BLaER1 treated with 17β-estradiol and CSF1 and Interleukin-3, amounts not matched to agents 10 nM and 100 nM (cell line): ENCODE measurements around the gene GALR2.

Experiments
- H3K27ac ChIP-seq, 11 experiments: shearing (Covaris generic); formaldehyde crosslinking; 2 replicates each; pipeline ENCODE4 v1.8.1; 2022
- H3K27me3 ChIP-seq, 11 experiments: shearing (Covaris generic); formaldehyde crosslinking; 2 replicates each; pipeline ENCODE4 v1.8.1; 2022
- H3K36me3 ChIP-seq, 11 experiments: shearing (Covaris generic); formaldehyde crosslinking; 2 replicates each; pipeline ENCODE4 v1.8.1; 2022
- H3K4me1 ChIP-seq, 10 experiments: shearing (Covaris generic); formaldehyde crosslinking; 2 replicates each; pipeline ENCODE4 v1.8.1; 2022
- H3K4me2 ChIP-seq, 11 experiments: shearing (Covaris generic); formaldehyde crosslinking; 2 replicates each; pipeline ENCODE4 v1.8.1; 2022
- H3K4me3 ChIP-seq, 10 experiments: shearing (Covaris generic); formaldehyde crosslinking; 2 replicates each; pipeline ENCODE4 v1.8.1; 2022
- H3K9ac ChIP-seq, 11 experiments: shearing (Covaris generic); formaldehyde crosslinking; 2 replicates each; pipeline ENCODE4 v1.8.1; 2022
- H3K9me3 ChIP-seq, 11 experiments: shearing (Covaris generic); formaldehyde crosslinking; replicated peaks in 1 of 11; 2 replicates each; pipeline ENCODE4 v1.8.1; 2022
- H4K20me1 ChIP-seq, 11 experiments: shearing (Covaris generic); formaldehyde crosslinking; 2 replicates each; pipeline ENCODE4 v1.8.1; 2022
- Cebpa-rat ChIP-seq, 11 experiments: shearing (Covaris generic); IDR thresholded peaks; 2 replicates each; pipeline ENCODE4 v1.8.1; 2022

The GALR2 gene

DNA sequence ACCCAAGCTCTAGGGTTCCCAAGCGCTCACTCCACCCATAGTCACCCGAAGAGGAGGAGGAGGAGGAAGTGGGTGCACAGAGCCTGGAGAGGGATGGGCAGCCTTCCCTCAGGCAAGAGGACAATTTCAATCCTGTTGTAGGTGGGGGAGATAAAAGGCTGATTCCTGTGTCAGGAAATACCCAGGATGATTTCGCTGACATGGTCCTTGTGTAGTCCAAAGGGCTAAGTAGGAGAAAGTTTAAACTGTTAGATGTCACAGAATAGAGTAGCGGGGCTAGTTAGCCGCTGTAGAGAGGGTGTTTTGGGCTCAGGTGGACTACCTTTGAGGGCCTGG lies 30.3 kb downstream of the GALR2 start:
- no peak overlapping the region for H3K4me3 ChIP-seq
- no peaks in the 10 kb centered on the region for H3K9me3 ChIP-seq
- peaks cover 29 to 51% (median 43%) of the 10 kb centered on the region in 10 experiments for H3K4me1 ChIP-seq
- TF ChIP-seq Cebpa-rat (IDR thresholded peaks at IDR 0.05): no peak
- H3K27me3 ChIP-seq: no peaks in the 10 kb centered on the region
- H3K27ac ChIP-seq: no peak overlapping the region; a peak in 1 of 22 replicates
- H4K20me1 ChIP-seq: no peaks in the 10 kb centered on the region
- H3K36me3 ChIP-seq: peaks cover 21 to 28% (median 24%) of the 10 kb centered on the region in 11 experiments
- no peak overlapping the region for H3K9ac ChIP-seq
- peak overlapping the region in 6 of 11 experiments; percentile 88 to 96 (median 90); a peak in 9 of 22 replicates for H3K4me2 ChIP-seq

DNA sequence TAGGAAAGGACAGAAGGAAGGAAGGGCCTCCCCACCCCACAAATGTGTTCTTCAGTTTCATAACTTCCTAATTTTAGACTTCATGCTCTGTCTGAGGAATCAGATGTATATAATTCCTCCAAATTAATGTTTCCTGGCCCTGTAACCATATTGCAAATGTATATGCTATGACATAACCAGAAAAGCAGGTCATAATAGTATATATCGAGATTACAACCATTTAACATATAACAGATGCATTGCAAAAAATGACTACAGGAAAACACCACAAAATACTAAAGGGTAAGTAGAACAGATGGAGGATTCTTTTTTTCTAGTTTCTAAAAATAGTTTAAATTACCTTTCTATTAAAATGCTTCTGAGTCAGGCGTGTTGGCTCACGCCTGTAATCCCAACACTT lies 32.1 kb downstream of the GALR2 start:
- H3K4me2 ChIP-seq: peak overlapping the region; percentile 6 to 63 (median 39); a peak in 16 of 22 replicates
- H3K4me3 ChIP-seq: no peak overlapping the region

DNA sequence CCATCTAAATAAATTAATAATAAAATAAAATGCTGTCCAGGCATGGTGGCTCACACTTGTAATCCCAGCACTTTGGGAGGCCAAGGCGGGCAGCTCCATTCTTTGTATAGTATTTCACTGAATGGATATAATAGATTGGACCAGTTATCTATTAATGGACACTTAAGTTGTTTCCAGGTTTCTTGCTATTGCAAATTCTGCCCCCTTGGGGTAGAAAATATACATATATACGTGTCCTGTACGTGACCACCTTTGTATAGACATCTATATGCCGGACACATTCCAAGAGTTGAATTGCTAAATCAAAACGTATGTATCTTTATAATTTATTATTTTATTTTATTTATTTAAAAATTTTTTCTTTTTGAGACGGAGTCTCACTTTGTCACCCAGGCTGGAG lies 32.9 kb downstream of the GALR2 start:
- Histone ChIP-seq H3K36me3 (0 out of 22 replicates have a peak, but pooled peaks cover 0 to 1% (median 0%) of the 10 kb centered on the region in 11 experiments), H3K27me3 (no peaks in the 10 kb centered on the region), H3K4me1 (peaks cover 22 to 36% (median 30%) of the 10 kb centered on the region in 10 experiments), H3K9me3 (0 out of 22 replicates have a peak, but pooled peaks cover 0 to under 1% (median 0%) of the 10 kb centered on the region in 11 experiments), H3K4me3 (no peak overlapping the region), H3K9ac (no peak overlapping the region), H4K20me1 (no peaks in the 10 kb centered on the region), H3K4me2 (peak overlapping the region in 1 of 11 experiments; percentile 39; a peak in 1 of 22 replicates), H3K27ac (no peak overlapping the region)
- TF ChIP-seq Cebpa-rat (IDR thresholded peaks at IDR 0.05): no peak

More for the DNA sequence above, 32.1 kb downstream of the GALR2 start:
- no peak overlapping the region for H3K9ac ChIP-seq
- H4K20me1 ChIP-seq: no peaks in the 10 kb centered on the region
- no peaks in the 10 kb centered on the region for H3K27me3 ChIP-seq
- no peak overlapping the region for H3K27ac ChIP-seq
- peaks cover 2 to 10% (median 6%) of the 10 kb centered on the region in 11 experiments for H3K36me3 ChIP-seq
- no peaks in the 10 kb centered on the region for H3K9me3 ChIP-seq
- no peak for TF ChIP-seq Cebpa-rat (IDR thresholded peaks at IDR 0.05)
- peaks cover 29 to 44% (median 38%) of the 10 kb centered on the region in 10 experiments for H3K4me1 ChIP-seq

DNA sequence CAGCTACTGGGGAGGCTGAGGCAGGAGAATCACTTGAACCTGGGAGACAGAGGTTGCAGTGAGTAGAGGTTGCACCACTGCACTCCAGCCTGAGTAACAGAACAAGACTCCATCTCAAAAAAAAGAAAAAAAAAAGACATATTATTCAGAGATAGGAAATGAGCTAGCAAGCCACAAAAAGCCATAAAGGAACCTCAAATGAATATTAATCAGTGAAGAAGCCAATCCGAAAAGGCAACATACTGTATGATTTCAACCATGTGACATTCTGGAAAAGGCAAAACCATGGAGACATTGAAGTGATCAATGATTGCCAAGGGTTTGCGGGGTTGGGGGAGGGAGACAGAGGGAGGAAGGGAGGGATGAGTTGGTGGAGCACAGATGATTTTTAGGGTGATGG lies 37.4 kb downstream of the GALR2 start:
- Histone ChIP-seq H3K4me2 (no peak overlapping the region), H3K4me3 (no peak overlapping the region), H3K27me3 (no peaks in the 10 kb centered on the region), H3K4me1 (peaks cover 0 to 5% (median 4%) of the 10 kb centered on the region in 10 experiments; a peak in 14 of 20 replicates), H4K20me1 (no peaks in the 10 kb centered on the region), H3K36me3 (no peaks in the 10 kb centered on the region), H3K27ac (no peak overlapping the region), H3K9ac (no peak overlapping the region), H3K9me3 (peaks cover 0 to 12% (median 8%) of the 10 kb centered on the region in 11 experiments; a peak in 15 of 22 replicates)
- TF ChIP-seq Cebpa-rat (IDR thresholded peaks at IDR 0.05): no peak

DNA sequence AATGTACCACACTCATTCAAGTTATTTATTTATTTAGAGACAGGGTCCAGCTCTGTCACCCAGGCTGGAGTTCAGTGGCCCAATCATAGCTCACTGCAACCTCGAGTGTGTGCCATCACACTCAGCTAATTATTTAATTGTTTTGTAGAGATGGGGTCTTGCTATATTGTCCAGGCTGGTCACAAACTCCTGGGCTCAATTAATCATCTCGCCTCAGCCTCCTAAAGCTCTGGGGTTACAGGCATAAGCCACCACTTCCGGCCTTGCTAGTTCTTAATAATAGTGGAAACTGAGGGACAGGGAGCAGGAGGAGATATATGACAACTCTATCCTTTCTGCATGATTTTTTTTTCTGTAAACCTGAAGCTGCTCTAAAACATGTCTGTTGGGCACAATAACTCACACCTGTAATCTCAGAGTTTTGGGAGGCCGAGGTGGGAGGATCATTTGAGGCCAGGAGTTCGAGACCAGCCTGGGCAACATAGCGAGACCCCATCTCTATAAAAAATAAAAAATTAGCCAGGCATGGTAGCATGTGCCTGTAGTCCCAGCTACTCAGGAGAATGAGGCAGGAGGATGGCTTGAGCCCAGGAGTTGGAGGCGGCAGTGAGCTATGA lies 40.7 kb downstream of the GALR2 start:
- Histone ChIP-seq H3K9me3 (peaks cover 0 to 12% (median 8%) of the 10 kb centered on the region in 11 experiments; a peak in 15 of 22 replicates), H3K36me3 (no peaks in the 10 kb centered on the region), H4K20me1 (no peaks in the 10 kb centered on the region), H3K27me3 (no peaks in the 10 kb centered on the region), H3K4me2 (no peak overlapping the region), H3K4me3 (no peak overlapping the region), H3K9ac (no peak overlapping the region), H3K4me1 (peaks cover 0 to 14% (median 11%) of the 10 kb centered on the region in 10 experiments; a peak in 15 of 20 replicates), H3K27ac (no peak overlapping the region)
- TF ChIP-seq Cebpa-rat (IDR thresholded peaks at IDR 0.05): no peak

DNA sequence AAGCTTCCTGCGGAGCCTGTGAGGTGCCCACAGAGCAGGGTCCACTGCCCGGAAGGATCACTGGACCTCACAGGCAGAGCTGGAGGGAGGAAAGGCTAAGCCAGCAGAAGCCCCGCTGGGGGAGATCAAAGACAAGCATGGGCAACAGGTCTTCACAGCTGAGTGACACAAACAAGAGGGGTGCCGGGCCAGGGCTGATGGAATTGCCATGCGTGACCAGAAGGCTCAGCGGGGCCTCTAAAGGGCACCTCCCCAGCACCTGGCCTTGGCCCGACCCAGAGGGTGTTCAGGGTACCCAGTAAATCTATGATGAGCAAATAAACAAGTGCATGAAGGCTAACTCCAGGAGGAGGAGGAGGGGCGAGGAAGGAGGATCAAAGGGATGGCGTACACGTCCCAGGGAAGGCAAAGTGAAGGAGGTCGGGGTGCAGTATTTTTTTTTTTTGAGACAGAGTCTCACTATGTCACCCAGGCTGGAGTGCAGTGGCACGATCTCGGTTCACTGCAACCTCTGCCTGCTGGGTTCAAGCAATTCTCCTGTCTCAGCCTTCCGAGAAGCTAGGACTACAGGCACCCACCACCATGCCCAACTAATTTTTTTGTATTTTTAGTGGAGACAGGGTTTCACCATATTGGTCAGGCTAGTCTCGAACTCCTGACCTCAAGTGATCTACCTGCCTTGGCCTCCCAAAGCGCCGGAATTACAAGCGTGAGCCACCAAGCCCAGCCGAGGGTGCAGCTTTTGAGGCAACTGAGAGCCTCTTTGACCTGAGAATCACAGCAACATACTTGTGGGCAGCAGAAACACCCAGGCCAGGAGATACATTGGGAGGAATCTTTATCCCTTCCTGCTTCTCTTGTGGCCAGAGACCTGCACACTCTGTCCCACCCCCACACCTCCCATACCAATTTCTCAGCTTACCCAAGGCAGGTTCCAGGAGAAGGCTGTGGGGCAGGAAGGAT lies 45.1 kb downstream of the GALR2 start:
- peaks cover 14 to 49% (median 39%) of the 10 kb centered on the region in 10 experiments for H3K4me1 ChIP-seq
- no peak overlapping the region for H3K4me3 ChIP-seq
- no peak overlapping the region for H3K27ac ChIP-seq
- H3K36me3 ChIP-seq: no peaks in the 10 kb centered on the region
- peak overlapping the region in 8 of 11 experiments; percentile 30 to 99 (median 96); a peak in 16 of 22 replicates for H3K4me2 ChIP-seq
- no peak for TF ChIP-seq Cebpa-rat (IDR thresholded peaks at IDR 0.05)
- H3K9ac ChIP-seq: peak overlapping the region in 2 of 11 experiments; percentile 18 to 54; a peak in 1 of 22 replicates
- H4K20me1 ChIP-seq: no peaks in the 10 kb centered on the region
- no peaks in the 10 kb centered on the region for H3K9me3 ChIP-seq
- H3K27me3 ChIP-seq: no peaks in the 10 kb centered on the region

DNA sequence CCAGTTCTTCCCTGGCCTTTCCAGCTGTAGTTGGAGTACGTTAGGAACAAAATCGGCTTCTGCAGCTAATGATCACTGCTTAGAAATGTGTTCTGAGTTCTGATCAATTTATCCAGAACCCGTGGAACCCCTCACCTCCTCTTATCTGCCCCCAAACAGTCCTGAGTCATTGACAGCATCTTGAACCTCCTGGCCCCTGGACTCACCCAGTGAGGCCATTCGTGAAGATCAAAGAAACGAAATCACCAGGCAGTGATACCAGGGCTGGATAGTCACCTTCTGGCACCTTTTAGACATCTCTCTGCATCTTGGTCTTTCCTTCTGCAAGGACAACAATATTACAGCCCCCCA lies 46.1 kb downstream of the GALR2 start:
- no peak for TF ChIP-seq Cebpa-rat (IDR thresholded peaks at IDR 0.05)
- H3K4me3 ChIP-seq: no peak overlapping the region
- H3K27ac ChIP-seq: 0 out of 22 replicates have a peak overlapping the region, but pooled peaks of 1 of the 11 experiments have one; percentile 90
- H3K4me1 ChIP-seq: peaks cover 14 to 49% (median 39%) of the 10 kb centered on the region in 10 experiments
- peak overlapping the region in 9 of 11 experiments; percentile 42 to 99 (median 96); a peak in 15 of 22 replicates for H3K4me2 ChIP-seq
- H3K9ac ChIP-seq: peak overlapping the region in 5 of 11 experiments; percentile 2 to 54 (median 29); a peak in 4 of 22 replicates
- H3K27me3 ChIP-seq: no peaks in the 10 kb centered on the region
- no peaks in the 10 kb centered on the region for H3K9me3 ChIP-seq
- H4K20me1 ChIP-seq: no peaks in the 10 kb centered on the region
- H3K36me3 ChIP-seq: no peaks in the 10 kb centered on the region

DNA sequence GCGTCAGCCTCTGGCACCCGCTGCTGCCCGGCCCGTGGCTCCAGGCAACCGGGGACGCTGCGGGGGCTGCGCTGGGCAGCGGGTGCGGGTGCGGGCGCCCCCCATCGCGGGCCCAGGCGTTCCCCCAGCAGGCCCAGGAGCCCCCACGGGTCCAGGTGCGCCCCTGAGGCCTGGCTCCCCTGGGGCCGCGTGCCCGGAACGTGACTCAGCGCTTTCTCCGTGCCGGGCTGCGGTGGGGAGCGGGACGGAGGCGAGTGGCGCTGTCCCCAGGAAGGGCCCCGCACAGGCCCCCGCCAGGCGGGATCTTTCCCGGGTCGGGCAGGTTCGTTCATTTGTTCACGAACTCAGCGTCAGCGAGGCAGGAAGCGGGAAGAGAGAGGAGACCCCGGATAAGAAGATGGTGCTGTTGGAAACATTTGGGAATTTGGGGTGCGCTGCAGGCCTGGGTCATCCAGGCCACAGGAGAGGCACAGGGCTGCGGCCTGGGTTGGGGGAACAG lies 47.4 kb downstream of the GALR2 start:
- peak overlapping the region; percentile 67 to 86 (median 81) for H3K9ac ChIP-seq

More for the DNA sequence above, 47.4 kb downstream of the GALR2 start:
- Histone ChIP-seq H3K4me2 (peak overlapping the region; percentile 95 to 99 (median 97)), H3K27ac (peak overlapping the region; percentile 72 to 90 (median 86)), H4K20me1 (no peaks in the 10 kb centered on the region), H3K4me1 (peaks cover 14 to 52% (median 40%) of the 10 kb centered on the region in 10 experiments), H3K4me3 (peak overlapping the region; percentile 42 to 66 (median 51); a peak in 19 of 20 replicates), H3K9me3 (no peaks in the 10 kb centered on the region), H3K27me3 (no peaks in the 10 kb centered on the region), H3K36me3 (no peaks in the 10 kb centered on the region)
- TF ChIP-seq Cebpa-rat (IDR thresholded peaks at IDR 0.05): no peak
